ENCODE measurements around the gene CAMK4. TPM values are rescaled to one million over a fixed set of nuclear protein-coding genes. Genes with fewer than 3 reads are reported as not detected.

Gene CAMK4
- total RNA-seq: 89.3 TPM

DNA sequence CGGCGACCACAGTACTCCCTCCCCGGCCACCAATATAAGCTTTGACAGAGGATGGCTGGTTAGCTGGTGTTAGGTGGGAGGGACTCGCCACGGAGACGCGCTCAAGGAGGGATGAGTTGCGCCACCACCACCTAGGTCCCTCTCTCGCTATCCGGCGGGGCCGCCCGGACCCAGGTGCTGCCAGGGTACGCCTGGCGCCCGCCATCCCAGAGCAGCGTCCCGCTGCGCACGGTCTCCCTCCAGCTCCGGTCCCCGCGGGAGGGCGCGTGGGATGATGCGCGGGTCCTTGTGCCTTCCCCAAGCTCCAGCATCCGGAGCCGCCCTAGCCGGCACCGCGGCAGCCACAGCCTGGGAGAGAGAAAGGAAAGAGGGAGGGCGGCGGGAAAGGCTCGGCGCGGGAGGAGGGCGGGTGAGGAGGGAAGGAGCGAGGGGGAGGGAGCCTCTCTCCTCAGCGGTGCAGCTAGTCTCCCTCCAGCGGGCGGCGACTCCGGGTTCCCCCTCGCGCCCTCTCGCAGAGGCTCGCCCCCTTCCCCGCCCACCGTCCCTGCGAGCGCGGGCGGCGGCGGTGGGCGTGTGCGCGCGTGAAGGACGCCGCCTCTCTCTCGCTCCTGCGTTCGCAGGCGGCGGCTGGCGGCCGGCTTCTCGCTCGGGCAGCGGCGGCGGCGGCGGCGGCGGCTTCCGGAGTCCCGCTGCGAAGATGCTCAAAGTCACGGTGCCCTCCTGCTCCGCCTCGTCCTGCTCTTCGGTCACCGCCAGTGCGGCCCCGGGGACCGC is at the start of gene CAMK4:
CAMK4 (plus strand) TSS at position 598 of the 774 bp plus-strand sequence; CDS start at position 698, 100 bp downstream.
- H3K4me3 ChIP-seq (ENCODE audit: low read length): peak within 1 kb of the TSS; percentile 53

GRCh38 chr5:111183064-111183463 is 41.1 kb upstream of the CAMK4 start:
- no peaks in the 10 kb centered on the region for H3K27me3 ChIP-seq (ENCODE audit: insufficient read depth, low read length)
- H3K4me3 ChIP-seq (ENCODE audit: low read length): no peak overlapping the region
- no peaks in the 10 kb centered on the region for H3K4me1 ChIP-seq (ENCODE audit: insufficient read depth, low read length)
- H3K9me3 ChIP-seq (ENCODE audit: low read depth, low read length): no peaks in the 10 kb centered on the region

More for the DNA sequence above, at the start of gene CAMK4:
- H3K27me3 ChIP-seq (ENCODE audit: insufficient read depth, low read length): peaks cover 38% of the 10 kb centered on the region
- no peaks in the 10 kb centered on the region for H3K9me3 ChIP-seq (ENCODE audit: low read depth, low read length)
- H3K4me1 ChIP-seq (ENCODE audit: insufficient read depth, low read length): peaks cover 11% of the 10 kb centered on the region

GRCh38 chr5:111187079-111187478 is 37.1 kb upstream of the CAMK4 start:
- Histone ChIP-seq H3K9me3 (ENCODE audit: low read depth, low read length) (no peaks in the 10 kb centered on the region), H3K4me1 (ENCODE audit: insufficient read depth, low read length) (no peaks in the 10 kb centered on the region), H3K4me3 (ENCODE audit: low read length) (no peak overlapping the region), H3K27me3 (ENCODE audit: insufficient read depth, low read length) (peaks cover 5% of the 10 kb centered on the region)

GRCh38 chr5:111194053-111194452 is 30.1 kb upstream of the CAMK4 start:
- no peak overlapping the region for H3K4me3 ChIP-seq (ENCODE audit: low read length)
- peaks cover 10% of the 10 kb centered on the region for H3K27me3 ChIP-seq (ENCODE audit: insufficient read depth, low read length)
- no peaks in the 10 kb centered on the region for H3K9me3 ChIP-seq (ENCODE audit: low read depth, low read length)
- no peaks in the 10 kb centered on the region for H3K4me1 ChIP-seq (ENCODE audit: insufficient read depth, low read length)

DNA sequence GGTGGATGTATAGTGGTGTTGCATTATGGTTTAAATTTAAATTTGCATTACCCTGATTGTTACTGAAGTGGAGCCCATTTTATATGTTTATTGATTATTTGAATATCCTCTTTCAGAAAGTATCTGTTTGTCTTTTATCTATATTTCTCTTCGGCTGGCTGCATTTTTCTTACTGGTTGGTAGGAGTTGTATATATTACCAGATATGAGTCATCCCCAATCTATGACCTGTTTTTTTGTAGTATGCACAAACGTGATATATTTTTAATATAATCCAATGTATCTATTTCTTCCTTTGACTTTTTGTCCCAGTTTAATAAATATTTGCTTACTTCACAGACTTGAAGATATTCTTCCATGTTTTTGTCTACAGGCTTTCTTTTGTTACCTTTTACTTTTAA is 29.3 kb upstream of the CAMK4 start:
- Histone ChIP-seq H3K4me3 (ENCODE audit: low read length) (no peak overlapping the region), H3K4me1 (ENCODE audit: insufficient read depth, low read length) (no peaks in the 10 kb centered on the region), H3K9me3 (ENCODE audit: low read depth, low read length) (no peaks in the 10 kb centered on the region), H3K27me3 (ENCODE audit: insufficient read depth, low read length) (peaks cover 8% of the 10 kb centered on the region)

GRCh38 chr5:111197523-111197922 is 26.7 kb upstream of the CAMK4 start:
- H3K27me3 ChIP-seq (ENCODE audit: insufficient read depth, low read length): peaks cover 8% of the 10 kb centered on the region
- no peaks in the 10 kb centered on the region for H3K9me3 ChIP-seq (ENCODE audit: low read depth, low read length)
- no peak overlapping the region for H3K4me3 ChIP-seq (ENCODE audit: low read length)
- H3K4me1 ChIP-seq (ENCODE audit: insufficient read depth, low read length): no peaks in the 10 kb centered on the region

DNA sequence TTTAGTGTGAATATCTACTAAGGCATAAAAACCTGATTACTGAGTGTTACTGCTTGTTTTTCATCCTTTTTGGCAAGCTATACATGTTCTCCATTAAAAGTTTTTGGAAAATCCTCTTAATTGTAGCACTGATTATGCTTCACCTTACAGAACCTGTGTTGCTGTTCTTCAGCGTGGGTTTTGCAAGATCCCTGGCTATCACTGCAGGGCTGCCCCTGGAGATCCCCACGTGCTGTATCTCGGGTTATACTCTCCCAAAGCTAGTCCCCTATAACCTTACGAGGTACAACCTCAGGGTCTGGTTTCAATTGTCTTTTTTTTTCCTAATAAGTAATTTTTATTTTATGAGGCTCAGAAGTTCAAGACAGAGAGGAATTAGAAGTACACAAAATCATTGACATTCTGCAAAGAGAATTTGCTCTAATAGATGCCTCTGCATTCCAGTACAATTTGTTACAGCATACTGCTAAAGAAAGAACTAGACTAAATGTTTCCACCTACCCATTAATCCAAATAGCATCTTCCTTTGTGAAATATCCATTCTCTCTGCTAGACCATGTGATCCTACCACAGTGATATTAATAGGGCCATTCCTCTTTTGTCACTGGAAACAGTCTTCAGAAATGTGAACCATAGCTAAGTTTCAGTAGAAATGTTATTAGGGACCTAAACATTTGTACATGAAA is 25.8 kb upstream of the CAMK4 start:
- H3K27me3 ChIP-seq (ENCODE audit: insufficient read depth, low read length): peaks cover 8% of the 10 kb centered on the region
- H3K4me1 ChIP-seq (ENCODE audit: insufficient read depth, low read length): no peaks in the 10 kb centered on the region
- no peak overlapping the region for H3K4me3 ChIP-seq (ENCODE audit: low read length)
- no peaks in the 10 kb centered on the region for H3K9me3 ChIP-seq (ENCODE audit: low read depth, low read length)

DNA sequence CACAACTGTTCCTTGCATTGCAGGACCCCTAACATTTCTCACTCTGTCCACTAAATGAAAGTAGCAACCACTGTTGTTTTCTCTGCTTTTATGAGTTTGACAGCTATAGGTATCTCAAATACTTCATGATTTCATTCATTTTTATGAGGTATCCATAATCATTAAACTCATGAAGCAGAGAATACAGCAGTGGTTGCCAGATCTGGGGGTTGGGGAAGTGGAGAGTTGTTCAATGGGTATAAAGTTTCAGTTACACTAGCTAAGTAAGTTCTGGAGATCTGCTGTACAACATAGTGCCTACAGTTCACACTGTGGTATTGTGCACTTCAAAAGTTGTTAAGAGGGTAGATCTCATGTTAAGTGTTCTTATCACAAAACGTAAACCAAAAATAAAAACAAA is 23.4 kb upstream of the CAMK4 start:
- Histone ChIP-seq H3K9me3 (ENCODE audit: low read depth, low read length) (no peaks in the 10 kb centered on the region), H3K4me3 (ENCODE audit: low read length) (no peak overlapping the region)

DNA sequence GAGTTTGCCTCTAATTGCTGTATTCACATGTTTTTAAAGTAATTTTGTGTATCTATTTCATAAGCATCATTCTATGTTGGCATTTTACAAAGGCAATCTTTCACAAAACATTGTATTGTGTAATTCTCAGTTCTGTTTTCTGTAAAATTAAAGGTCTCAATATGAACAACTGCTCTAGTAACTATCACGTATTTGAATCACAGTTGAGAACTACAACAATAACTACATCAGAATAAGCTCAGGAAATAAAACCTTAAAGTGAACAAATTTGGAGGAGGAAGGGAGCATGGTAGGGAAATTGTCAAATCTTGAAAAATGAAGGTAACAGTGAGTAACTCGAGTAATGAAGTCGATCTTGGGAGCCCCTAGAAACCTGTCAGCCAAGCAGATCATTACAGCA is 22.5 kb upstream of the CAMK4 start:
- H3K9me3 ChIP-seq (ENCODE audit: low read depth, low read length): no peaks in the 10 kb centered on the region
- no peaks in the 10 kb centered on the region for H3K4me1 ChIP-seq (ENCODE audit: insufficient read depth, low read length)
- H3K4me3 ChIP-seq (ENCODE audit: low read length): no peak overlapping the region
- no peaks in the 10 kb centered on the region for H3K27me3 ChIP-seq (ENCODE audit: insufficient read depth, low read length)

More for the DNA sequence above, 23.4 kb upstream of the CAMK4 start:
- Histone ChIP-seq H3K4me1 (ENCODE audit: insufficient read depth, low read length) (no peaks in the 10 kb centered on the region), H3K27me3 (ENCODE audit: insufficient read depth, low read length) (peaks cover 2% of the 10 kb centered on the region)

GRCh38 chr5:111211341-111211740 is 12.8 kb upstream of the CAMK4 start:
- Histone ChIP-seq H3K4me3 (ENCODE audit: low read length) (no peak overlapping the region), H3K9me3 (ENCODE audit: low read depth, low read length) (no peaks in the 10 kb centered on the region), H3K4me1 (ENCODE audit: insufficient read depth, low read length) (no peaks in the 10 kb centered on the region), H3K27me3 (ENCODE audit: insufficient read depth, low read length) (no peaks in the 10 kb centered on the region)

GRCh38 chr5:111214052-111214742 is 10.0 kb upstream of the CAMK4 start:
- H3K4me3 ChIP-seq (ENCODE audit: low read length): no peak overlapping the region
- no peaks in the 10 kb centered on the region for H3K9me3 ChIP-seq (ENCODE audit: low read depth, low read length)
- no peaks in the 10 kb centered on the region for H3K4me1 ChIP-seq (ENCODE audit: insufficient read depth, low read length)
- H3K27me3 ChIP-seq (ENCODE audit: insufficient read depth, low read length): no peaks in the 10 kb centered on the region

DNA sequence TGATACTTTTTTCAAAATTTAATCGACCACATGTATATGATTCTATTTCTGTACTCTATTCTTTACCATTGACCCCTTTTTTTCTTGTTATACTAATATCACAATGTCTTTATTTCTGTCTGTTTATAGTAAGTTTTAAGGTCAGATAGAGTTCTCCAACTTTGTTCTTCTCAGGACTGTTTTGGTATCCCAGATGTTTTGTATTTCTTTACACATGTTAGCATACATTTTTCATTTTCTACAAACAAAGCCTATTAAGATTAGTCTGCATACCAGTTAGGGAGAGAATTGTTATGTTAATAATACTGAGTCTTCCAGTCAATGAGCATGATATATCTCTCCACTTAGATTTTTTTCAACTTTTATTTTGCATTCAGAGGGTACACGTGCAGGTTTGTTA is 8.2 kb upstream of the CAMK4 start:
- Histone ChIP-seq H3K4me3 (ENCODE audit: low read length) (no peak overlapping the region), H3K4me1 (ENCODE audit: insufficient read depth, low read length) (no peaks in the 10 kb centered on the region)

DNA sequence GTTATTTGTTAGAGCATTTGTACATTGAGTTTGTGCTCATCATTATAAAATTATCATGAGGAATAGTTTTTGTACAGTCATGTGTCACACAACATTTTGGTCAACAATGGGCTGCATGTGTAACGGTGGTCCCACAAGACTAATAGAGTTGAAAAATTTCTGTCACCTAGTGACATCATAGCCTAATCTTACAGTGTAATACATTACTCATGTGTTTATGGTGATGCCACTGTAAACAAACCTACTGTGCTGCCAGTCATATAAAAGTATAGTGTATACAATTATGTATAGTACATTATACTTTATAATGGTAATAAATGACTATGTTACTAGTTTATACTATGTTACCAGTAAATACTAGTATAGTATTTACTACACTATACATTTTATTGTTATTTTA is 3.0 kb upstream of the CAMK4 start:
- Histone ChIP-seq H3K4me1 (ENCODE audit: insufficient read depth, low read length) (peaks cover 7% of the 10 kb centered on the region), H3K27me3 (ENCODE audit: insufficient read depth, low read length) (peaks cover 35% of the 10 kb centered on the region), H3K4me3 (ENCODE audit: low read length) (no peak overlapping the region), H3K9me3 (ENCODE audit: low read depth, low read length) (no peaks in the 10 kb centered on the region)

More for the DNA sequence above, 8.2 kb upstream of the CAMK4 start:
- Histone ChIP-seq H3K9me3 (ENCODE audit: low read depth, low read length) (no peaks in the 10 kb centered on the region), H3K27me3 (ENCODE audit: insufficient read depth, low read length) (peaks cover 3% of the 10 kb centered on the region)

GRCh38 chr5:111223101-111223786 is 940 bp upstream of the CAMK4 start:
- H3K9me3 ChIP-seq (ENCODE audit: low read depth, low read length): no peaks in the 10 kb centered on the region
- peak overlapping the region; percentile 53 for H3K4me3 ChIP-seq (ENCODE audit: low read length)
- peaks cover 7% of the 10 kb centered on the region for H3K4me1 ChIP-seq (ENCODE audit: insufficient read depth, low read length)
- peaks cover 38% of the 10 kb centered on the region for H3K27me3 ChIP-seq (ENCODE audit: insufficient read depth, low read length)
